Ascending aorta (tissue), 2 donors: ENCODE measurements around the gene MRPL16. TPM values are rescaled to one million over a fixed set of nuclear protein-coding genes. Genes with fewer than 3 reads are reported as not detected.
"Not testable (repeated sequence)": the region's sequence is repeated elsewhere in the genome, so short reads cannot be mapped to it uniquely, and the experiment has no call there.

Experiments used
- DNase-seq, 2 donors: peaks; one replicate each; pipeline ENCODE4 v3.0.0-alpha.2; 2019; ENCODE audit warnings: low spot score in 2 of 2
- H3K27ac ChIP-seq, 2 donors: fragments of 200-600 bp; sonication (generic); one replicate each; pipeline ENCODE4 v1.5.1; 2016 to 2017; ENCODE audit warnings: mild to moderate bottlenecking in 1 of 2
- H3K27me3 ChIP-seq: fragments of 200-600 bp; sonication (generic); one replicate; pipeline ENCODE4 v1.5.1; 2017
- H3K36me3 ChIP-seq, 2 donors: fragments of 200-600 bp; sonication (generic); one replicate each; pipeline ENCODE4 v1.5.1; 2016
- H3K4me1 ChIP-seq, 2 donors: fragments of 200-600 bp; sonication (generic); one replicate each; pipeline ENCODE4 v1.5.1; 2016 to 2017; ENCODE audit warnings: mild to moderate bottlenecking in 1 of 2
- H3K4me3 ChIP-seq, 2 donors: fragments of 200-600 bp; sonication (generic); one replicate each; pipeline ENCODE4 v1.5.1; 2016 to 2017; ENCODE audit warnings: mild to moderate bottlenecking in 1 of 2
- H3K9me3 ChIP-seq, 2 donors: fragments of 200-600 bp; sonication (generic); one replicate each; pipeline ENCODE4 v1.5.1; 2016
- CTCF ChIP-seq, 3 experiments: fragments of 200-600 bp in 2 of 3; fragments of 450-650 bp in 1 of 3; sonication (generic) in 2 of 3; IDR thresholded peaks; one replicate each; pipeline ENCODE4 v1.5.1; 2016 to 2019; ENCODE audit warnings: antibody characterized with exemption in 3 of 3, mild to moderate bottlenecking in 1 of 3, moderate library complexity in 1 of 3
- intact Hi-C: fragments of 100-400 bp; cut with DNase I; formaldehyde crosslinking; loops from one replicate; pipeline ENCODE4 v1.15.1; 2023
- total RNA-seq: library from RNA; depleted of rRNA; stranded (reverse); fragments of >200 nt; gene quantifications from one replicate; pipeline ENCODE4 v1.1.0, GENCODE V29; 2016

Gene MRPL16
- total RNA-seq, 1 donor from 2014 or later = 63.0 TPM

DNA sequence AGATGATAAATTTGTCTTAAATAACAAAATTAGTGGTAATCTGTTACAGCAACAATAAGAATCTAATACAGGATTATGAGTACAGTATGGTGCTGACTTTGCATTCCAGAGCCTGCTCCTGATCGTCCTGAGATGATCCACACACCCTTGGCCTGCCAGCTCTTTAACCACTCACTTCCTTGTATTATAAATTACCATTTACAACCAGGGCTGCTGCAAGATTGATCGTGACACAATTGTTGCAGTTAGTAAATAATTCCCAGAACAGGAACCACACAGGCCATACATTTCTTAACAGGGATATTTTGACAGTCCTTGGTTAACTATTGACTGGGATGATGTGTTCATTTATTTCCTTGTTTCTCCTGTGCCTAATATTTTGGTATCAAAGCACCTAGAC lies 38.6 kb upstream of the MRPL16 start:
- H3K27me3 ChIP-seq = no peaks in the 10 kb centered on the region
- no peaks in the 10 kb centered on the region for H3K36me3 ChIP-seq
- H3K4me3 ChIP-seq = no peak overlapping the region
- no peak for TF ChIP-seq CTCF (IDR thresholded peaks at IDR 0.05)
- DNase-seq = no peak
- H3K27ac ChIP-seq = no peak overlapping the region
- no peaks in the 10 kb centered on the region for H3K9me3 ChIP-seq
- H3K4me1 ChIP-seq = no peaks in the 10 kb centered on the region
- intact Hi-C loops = no loop called here

GRCh38 chr11:59848439-59848838 lies 37.9 kb upstream of the MRPL16 start:
- H3K36me3 ChIP-seq, H3K27me3 ChIP-seq, H3K27ac ChIP-seq, H3K4me3 ChIP-seq, DNase-seq, H3K4me1 ChIP-seq, H3K9me3 ChIP-seq, intact Hi-C loops: not testable (repeated sequence)

- Histone ChIP-seq H3K4me1 (no peaks in the 10 kb centered on the region), H3K27me3 (no peaks in the 10 kb centered on the region), H3K4me3 (no peak overlapping the region), H3K27ac (no peak overlapping the region), H3K9me3 (no peaks in the 10 kb centered on the region), H3K36me3 (no peaks in the 10 kb centered on the region)
- DNase-seq = no peak
- TF ChIP-seq CTCF (IDR thresholded peaks at IDR 0.05) = no peak
- intact Hi-C loops = no loop called here
Observed at GRCh38 chr11:59847626-59848025, 37.0 kb upstream of the MRPL16 start.

DNA sequence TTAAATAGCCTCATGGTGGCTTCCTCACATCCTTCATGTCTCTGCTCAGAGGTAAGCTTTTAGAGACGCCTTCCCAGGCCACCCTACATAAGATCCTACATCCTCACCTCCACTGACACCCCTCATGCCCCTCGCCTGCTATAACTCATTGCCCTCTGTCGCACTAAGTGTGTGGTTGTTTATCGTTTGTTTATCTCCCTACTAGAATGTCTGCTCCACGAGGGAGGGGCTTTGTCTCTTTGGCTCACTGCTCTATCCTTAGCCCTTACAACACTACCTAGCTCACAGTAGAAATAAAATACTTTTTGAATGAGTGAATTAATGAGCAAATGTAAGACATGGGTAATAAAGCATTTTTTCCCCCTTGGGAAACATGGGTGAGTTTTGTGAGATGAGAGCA lies 36.0 kb upstream of the MRPL16 start:
- H3K27me3 ChIP-seq = no peaks in the 10 kb centered on the region
- H3K4me3 ChIP-seq = no peak overlapping the region
- DNase-seq = no peak
- H3K4me1 ChIP-seq = no peaks in the 10 kb centered on the region
- H3K36me3 ChIP-seq = no peaks in the 10 kb centered on the region
- no peak for TF ChIP-seq CTCF (IDR thresholded peaks at IDR 0.05)
- no peaks in the 10 kb centered on the region for H3K9me3 ChIP-seq
- intact Hi-C loops = no loop called here
- H3K27ac ChIP-seq = no peak overlapping the region

GRCh38 chr11:59845399-59845798 lies 34.8 kb upstream of the MRPL16 start, which contains the start of gene CBLIF:
Gene CBLIF (minus strand): TSS chr11:59845499. CDS start chr11:59845453, 46 bp downstream.
- intact Hi-C loops = no loop called here

GRCh38 chr11:59842316-59842715 lies 31.7 kb upstream of the MRPL16 start:
- no peak for TF ChIP-seq CTCF (IDR thresholded peaks at IDR 0.05)

More at GRCh38 chr11:59845399-59845798, 34.8 kb upstream of the MRPL16 start, which contains the start of gene CBLIF:
- H3K36me3 ChIP-seq = no peaks in the 10 kb centered on the region
- DNase-seq = no peak
- TF ChIP-seq CTCF (IDR thresholded peaks at IDR 0.05) = no peak
- H3K4me3 ChIP-seq = no peak within 1 kb of the TSS
- no peaks in the 10 kb centered on the region for H3K27me3 ChIP-seq
- no peaks in the 10 kb centered on the region for H3K9me3 ChIP-seq
- no peaks in the 10 kb centered on the region for H3K4me1 ChIP-seq
- no peak within 1 kb of the TSS for H3K27ac ChIP-seq

More at GRCh38 chr11:59842316-59842715, 31.7 kb upstream of the MRPL16 start:
- no peaks in the 10 kb centered on the region for H3K9me3 ChIP-seq
- intact Hi-C loops = no loop called here
- no peak overlapping the region for H3K27ac ChIP-seq
- H3K4me3 ChIP-seq = no peak overlapping the region
- H3K4me1 ChIP-seq = no peaks in the 10 kb centered on the region
- no peaks in the 10 kb centered on the region for H3K27me3 ChIP-seq
- no peaks in the 10 kb centered on the region for H3K36me3 ChIP-seq
- DNase-seq = no peak
